GM12872 (cell line): Measurements from ENCODE around the gene FAM200B.

Experiments used
- TF ChIP-seq, protein P1 (sequence below): IDR thresholded peaks from 3 replicates; pipeline ENCODE4 v1.5.1; 2011; ENCODE audit warnings: low read depth, mild to moderate bottlenecking, low read length, moderate library complexity; ENCODE audit not compliant: insufficient read depth

The FAM200B gene

DNA sequence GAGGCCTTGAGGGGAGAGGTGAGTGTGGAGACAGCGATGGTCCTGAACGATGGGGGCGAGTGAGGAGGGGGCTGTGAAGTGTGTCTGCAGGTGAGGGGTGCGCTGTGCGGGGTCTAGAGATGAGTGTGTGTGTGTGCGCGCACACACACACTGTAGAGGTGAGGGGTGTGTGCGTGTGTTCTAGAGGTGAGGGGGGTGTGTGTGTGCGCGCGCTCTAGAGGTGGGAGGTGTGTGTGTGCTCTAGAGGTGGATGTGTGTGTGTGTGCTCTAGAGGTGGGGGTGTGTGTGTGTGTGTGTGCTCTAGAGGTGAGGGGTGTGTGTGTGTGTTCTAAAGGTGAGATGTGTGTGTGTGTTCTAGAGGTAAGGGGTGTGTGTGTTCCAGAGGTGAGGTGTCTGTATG is 21.8 kb downstream of the FAM200B start:
- TF ChIP-seq, protein P1, sequence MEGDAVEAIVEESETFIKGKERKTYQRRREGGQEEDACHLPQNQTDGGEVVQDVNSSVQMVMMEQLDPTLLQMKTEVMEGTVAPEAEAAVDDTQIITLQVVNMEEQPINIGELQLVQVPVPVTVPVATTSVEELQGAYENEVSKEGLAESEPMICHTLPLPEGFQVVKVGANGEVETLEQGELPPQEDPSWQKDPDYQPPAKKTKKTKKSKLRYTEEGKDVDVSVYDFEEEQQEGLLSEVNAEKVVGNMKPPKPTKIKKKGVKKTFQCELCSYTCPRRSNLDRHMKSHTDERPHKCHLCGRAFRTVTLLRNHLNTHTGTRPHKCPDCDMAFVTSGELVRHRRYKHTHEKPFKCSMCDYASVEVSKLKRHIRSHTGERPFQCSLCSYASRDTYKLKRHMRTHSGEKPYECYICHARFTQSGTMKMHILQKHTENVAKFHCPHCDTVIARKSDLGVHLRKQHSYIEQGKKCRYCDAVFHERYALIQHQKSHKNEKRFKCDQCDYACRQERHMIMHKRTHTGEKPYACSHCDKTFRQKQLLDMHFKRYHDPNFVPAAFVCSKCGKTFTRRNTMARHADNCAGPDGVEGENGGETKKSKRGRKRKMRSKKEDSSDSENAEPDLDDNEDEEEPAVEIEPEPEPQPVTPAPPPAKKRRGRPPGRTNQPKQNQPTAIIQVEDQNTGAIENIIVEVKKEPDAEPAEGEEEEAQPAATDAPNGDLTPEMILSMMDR, result no peak

DNA sequence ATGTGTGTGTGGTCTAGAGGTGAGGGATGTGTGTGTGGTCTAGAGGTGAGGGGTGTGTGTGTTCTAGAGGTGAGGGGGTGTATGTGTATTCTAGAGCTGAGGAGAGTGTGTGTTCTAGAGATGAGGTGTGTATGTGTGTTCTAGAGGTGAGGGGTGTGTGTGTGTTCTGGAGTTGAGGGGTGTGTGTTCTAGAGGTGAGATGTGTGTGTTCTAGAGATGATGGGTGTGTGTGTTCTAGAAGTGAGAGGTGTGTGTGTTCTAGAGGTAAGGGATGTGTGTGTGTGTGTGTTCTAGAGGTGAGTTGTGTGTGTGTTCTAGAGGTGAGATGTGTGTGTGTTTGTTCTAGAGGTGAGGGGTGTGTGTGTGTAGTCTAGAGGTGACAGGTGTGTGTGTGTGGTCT is 22.5 kb downstream of the FAM200B start:
- TF ChIP-seq, protein P1, result no peak

DNA sequence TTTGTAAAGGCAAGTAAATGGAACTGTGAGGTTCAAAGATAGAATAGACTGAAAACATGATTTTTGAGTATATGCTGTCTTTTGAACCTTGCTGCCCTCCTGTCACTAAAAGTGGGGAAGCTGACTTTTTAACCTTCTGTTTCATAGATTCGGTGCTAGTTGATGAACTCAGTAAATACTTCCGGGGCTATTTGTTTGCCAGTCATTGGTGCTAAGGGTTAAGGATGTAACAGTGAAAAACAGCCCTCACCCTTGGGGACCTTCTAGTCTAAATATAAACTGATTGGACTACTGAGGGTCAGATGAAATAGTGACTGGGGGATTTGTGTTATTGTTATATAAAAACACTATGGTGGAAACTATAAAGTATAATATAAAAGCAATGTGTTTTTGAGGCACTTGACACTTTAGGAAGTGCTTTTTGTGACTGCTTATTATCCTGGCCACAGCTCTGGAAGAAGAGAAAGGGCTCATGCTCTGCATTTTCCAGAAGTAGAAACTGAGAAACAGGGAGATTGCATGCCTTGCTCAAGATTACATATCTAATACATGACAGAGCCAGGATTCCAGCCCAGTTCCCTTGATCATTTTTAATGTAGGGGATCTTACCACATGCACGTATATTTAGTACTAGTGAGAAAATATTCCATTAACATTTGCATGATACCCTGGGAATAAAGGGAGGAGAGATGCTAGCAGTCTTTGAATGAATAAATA is 25.2 kb downstream of the FAM200B start:
- TF ChIP-seq, protein P1, result no peak

DNA sequence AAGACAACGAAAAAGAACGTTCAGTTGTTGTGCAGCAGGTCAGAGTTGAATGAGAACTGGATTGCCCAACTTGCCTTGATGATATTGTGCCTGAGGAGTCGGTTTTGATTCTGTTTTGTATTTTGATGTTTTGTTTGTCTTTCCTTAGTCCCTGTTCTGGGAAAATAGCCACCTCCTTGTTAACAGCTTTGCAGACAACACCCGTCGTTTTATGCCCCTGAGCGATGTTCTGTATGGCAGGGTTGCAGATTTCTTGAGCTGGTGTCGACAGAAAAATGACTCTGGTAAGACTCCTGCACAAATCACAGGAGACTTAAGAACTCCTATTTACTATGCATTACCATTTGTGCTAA is 25.7 kb downstream of the FAM200B start:
- TF ChIP-seq, protein P1, result no peak

DNA sequence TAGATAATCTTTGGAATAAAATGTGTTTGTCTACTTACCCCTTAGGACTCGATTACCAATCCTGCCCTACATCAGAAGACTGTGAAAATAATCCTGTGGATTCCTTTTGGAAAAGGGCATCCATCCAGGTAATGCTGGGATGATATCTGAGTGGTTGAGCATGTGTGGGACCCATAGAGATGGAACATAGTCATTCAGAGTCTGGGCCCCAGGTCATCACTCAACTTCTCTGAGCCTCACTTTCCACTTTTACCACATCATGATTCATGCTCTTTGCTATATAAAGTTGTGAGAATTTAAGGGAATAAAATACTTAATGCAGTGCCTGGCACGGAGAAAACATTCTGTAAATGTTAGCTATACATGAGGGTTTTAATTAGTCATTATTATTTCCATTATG is 30.1 kb downstream of the FAM200B start:
- TF ChIP-seq, protein P1, result no peak

DNA sequence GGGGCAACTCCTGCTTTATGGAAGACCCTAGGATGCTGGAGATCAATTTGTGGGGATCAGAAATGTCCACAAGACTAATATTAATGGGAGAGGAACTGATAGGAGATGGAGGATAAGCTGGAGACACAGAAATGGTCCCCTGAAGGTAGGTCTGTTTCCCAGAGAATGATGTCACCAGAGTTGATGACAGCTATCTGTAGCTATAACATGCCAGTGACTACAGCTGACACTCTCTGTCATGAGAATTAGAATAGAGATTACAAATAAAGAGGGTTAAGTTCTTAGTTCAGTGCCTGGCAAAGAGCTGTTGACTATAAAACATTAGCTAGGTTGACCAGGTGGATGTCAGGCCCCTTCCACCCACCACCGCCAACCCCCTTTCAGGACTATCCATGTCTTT is 30.6 kb downstream of the FAM200B start:
- TF ChIP-seq, protein P1, result no peak

DNA sequence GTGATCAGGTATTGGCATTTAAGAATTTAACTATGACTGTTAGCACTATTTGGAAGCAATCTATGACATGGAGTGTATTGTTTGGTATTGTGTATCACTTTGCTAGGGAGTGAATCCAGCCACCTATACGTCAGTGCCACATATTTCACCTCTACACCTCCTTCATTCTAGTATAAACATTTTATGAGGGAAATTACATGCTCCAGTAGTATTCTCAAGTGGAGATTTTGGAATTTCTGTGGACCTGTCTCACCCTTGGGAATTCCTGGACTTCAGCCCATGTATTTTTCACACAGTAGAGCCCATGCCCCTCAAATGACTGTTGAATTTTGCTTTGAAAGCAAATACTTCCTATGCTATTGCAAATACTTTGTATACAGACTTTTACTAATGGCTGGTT is 32.5 kb downstream of the FAM200B start:
- TF ChIP-seq, protein P1, result no peak
